A549 (cell line): ENCODE data around the gene GCDH.

ENCODE experiments used
- CTCF ChIP-seq: fragments of >200 bp; sonication (Bioruptor Twin); formaldehyde crosslinking; IDR thresholded peaks from 3 replicates; pipeline ENCODE4 v1.5.1; 2016
- POLR2A ChIP-seq: IDR thresholded peaks from 2 replicates; pipeline ENCODE4 v1.6.1; 2012; ENCODE audit warnings: mild to moderate bottlenecking, low read length
- RFX5 ChIP-seq: fragments of 450-650 bp; IDR thresholded peaks from 2 replicates; pipeline ENCODE4 v1.7.1; 2014; ENCODE audit warnings: antibody characterized with exemption, mild to moderate bottlenecking, moderate library complexity
- TF ChIP-seq, protein P1 (sequence below): IDR thresholded peaks from 2 replicates; pipeline ENCODE4 v1.6.1; 2012
- TF ChIP-seq, protein P2 (sequence below): fragments of 250-450 bp; sonication (Bioruptor Pico); IDR thresholded peaks from 2 replicates; pipeline ENCODE4 v1.5.0; 2021; ENCODE audit warnings: mild to moderate bottlenecking, moderate library complexity, borderline replicate concordance

DNA sequence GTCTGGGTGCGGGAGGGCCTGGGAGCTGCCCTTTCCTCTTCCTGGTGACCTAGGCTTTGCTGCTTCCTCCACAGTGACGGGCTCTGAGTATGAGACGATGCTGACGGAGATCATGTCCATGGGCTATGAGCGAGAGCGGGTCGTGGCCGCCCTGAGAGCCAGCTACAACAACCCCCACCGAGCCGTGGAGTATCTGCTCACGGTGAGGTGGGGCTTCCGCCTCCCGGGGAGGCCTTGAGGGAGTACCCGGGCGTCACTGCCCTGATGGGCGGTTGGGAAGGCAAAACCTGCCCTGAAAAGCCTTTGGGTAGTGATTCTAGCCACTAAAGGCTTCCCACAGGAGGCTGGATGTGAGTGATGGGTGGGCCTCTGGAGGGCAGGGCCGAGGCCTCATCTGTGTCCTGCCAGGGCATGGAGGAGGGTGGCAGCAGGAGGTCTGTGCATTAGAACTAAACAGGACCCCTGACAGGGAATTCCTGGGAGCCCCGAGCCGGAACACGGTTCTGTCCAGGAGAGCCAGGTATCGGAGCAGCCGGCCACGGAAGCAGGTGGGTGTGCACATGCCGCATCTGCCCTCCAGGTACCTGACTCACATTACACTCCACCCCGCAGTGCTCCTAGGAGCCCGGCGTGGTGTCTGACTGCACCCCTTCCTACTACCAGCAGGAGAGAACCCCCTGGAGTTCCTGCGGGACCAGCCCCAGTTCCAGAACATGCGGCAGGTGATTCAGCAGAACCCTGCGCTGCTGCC, 57.8 kb downstream of the GCDH start:
- TF ChIP-seq POLR2A: no peak
- no peak for TF ChIP-seq RFX5
- TF ChIP-seq CTCF: no peak
- TF ChIP-seq, protein P1, sequence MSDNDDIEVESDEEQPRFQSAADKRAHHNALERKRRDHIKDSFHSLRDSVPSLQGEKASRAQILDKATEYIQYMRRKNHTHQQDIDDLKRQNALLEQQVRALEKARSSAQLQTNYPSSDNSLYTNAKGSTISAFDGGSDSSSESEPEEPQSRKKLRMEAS: no peak
- TF ChIP-seq, protein P2, sequence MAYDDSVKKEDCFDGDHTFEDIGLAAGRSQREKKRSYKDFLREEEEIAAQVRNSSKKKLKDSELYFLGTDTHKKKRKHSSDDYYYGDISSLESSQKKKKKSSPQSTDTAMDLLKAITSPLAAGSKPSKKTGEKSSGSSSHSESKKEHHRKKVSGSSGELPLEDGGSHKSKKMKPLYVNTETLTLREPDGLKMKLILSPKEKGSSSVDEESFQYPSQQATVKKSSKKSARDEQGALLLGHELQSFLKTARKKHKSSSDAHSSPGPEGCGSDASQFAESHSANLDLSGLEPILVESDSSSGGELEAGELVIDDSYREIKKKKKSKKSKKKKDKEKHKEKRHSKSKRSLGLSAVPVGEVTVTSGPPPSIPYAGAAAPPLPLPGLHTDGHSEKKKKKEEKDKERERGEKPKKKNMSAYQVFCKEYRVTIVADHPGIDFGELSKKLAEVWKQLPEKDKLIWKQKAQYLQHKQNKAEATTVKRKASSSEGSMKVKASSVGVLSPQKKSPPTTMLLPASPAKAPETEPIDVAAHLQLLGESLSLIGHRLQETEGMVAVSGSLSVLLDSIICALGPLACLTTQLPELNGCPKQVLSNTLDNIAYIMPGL (CRISPR knock-in tag): no peak
